ENCODE data around the gene PLEKHB1.

PLEKHB1 gene

GRCh38 chr11:73680687-73681086, 34.3 kb downstream of the PLEKHB1 start:
- no peak for DNase-seq (ENCODE audit: low read depth)

GRCh38 chr11:73693899-73694525, 47.6 kb downstream of the PLEKHB1 start:
- no peak for DNase-seq (ENCODE audit: low read depth)

DNA sequence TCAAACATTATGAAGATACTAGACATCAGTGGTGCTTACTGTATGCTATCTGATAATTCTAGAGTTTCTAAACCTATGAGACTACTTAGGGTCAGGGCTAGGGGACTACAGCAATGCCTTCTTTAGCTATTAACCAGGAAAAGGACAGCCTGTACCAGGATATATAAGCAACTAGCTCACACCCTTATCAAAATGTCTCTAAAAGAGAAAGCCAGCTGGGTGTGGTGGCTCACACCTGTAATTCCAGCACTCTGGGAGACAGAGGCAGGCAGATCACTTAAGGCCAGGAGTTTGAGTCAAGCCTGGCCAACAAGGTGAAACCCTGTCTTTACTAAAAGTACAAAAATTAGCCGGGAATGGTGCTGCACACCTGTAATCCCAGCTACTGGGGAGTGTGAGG, 58.7 kb downstream of the PLEKHB1 start:
- no peak for DNase-seq (ENCODE audit: low read depth)

DNA sequence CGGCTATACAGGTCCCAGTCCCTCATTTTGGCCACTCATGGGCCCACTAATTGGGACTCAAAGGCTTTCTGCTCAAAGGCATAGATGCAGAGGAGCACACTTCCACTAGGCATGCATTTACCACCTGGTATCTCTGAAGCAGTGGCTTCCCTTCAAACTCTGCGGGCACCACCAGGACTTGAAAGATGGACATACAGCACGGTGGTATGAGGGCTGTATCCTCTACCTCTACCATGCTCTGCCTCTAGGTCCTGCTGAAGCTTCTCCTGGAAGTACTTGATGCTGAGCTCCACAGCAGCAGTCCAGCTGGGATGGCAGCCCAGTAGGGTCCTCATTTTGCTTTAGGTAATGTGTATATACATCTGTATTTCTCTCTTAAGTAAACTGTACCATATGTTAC, 64.6 kb downstream of the PLEKHB1 start:
- DNase-seq (ENCODE audit: low read depth), result no peak
